ENCODE results near the gene NEUROD6. TPM values are rescaled to one million over a fixed set of nuclear protein-coding genes. Genes with fewer than 3 reads are reported as not detected.

Gene NEUROD6
- total RNA-seq, 1 donor = not detected

GRCh38 chr7:31309407-31309806 lies 31.1 kb downstream of the NEUROD6 start:
- no peak overlapping the region for H3K4me3 ChIP-seq (ENCODE audit: low read depth, low read length)
- no peak for DNase-seq (ENCODE audit: low read depth)
- TF ChIP-seq, protein P1, sequence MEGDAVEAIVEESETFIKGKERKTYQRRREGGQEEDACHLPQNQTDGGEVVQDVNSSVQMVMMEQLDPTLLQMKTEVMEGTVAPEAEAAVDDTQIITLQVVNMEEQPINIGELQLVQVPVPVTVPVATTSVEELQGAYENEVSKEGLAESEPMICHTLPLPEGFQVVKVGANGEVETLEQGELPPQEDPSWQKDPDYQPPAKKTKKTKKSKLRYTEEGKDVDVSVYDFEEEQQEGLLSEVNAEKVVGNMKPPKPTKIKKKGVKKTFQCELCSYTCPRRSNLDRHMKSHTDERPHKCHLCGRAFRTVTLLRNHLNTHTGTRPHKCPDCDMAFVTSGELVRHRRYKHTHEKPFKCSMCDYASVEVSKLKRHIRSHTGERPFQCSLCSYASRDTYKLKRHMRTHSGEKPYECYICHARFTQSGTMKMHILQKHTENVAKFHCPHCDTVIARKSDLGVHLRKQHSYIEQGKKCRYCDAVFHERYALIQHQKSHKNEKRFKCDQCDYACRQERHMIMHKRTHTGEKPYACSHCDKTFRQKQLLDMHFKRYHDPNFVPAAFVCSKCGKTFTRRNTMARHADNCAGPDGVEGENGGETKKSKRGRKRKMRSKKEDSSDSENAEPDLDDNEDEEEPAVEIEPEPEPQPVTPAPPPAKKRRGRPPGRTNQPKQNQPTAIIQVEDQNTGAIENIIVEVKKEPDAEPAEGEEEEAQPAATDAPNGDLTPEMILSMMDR (IDR thresholded peaks at IDR 0.05; ENCODE audit: insufficient read depth, low read depth, low read length) = no peak

- DNase-seq (ENCODE audit: low read depth) = no peak
- H3K4me3 ChIP-seq (ENCODE audit: low read depth, low read length) = no peak overlapping the region
- TF ChIP-seq, protein P1 (IDR thresholded peaks at IDR 0.05; ENCODE audit: insufficient read depth, low read depth, low read length) = no peak
These were observed 31.9 kb downstream of the NEUROD6 start for GRCh38 chr7:31308652-31309051.

DNA sequence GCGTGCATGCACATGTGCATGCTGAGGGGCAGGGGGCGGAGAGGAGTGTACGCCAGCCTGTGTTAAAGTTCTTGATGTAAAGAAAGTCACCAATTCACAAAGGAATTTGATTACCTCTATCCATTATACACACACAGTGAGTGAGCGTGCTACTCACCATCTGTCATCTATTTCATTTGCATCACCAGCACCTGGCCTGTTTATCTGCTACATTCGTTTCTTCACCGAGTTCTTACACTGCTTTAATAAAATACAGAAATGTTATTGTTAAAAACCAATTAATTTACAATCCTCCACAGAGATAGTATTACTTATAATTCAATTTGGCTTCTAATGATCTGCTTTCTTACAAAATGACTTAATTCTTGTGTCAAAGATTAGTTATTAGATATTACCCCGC lies 32.6 kb downstream of the NEUROD6 start:
- TF ChIP-seq, protein P1 (IDR thresholded peaks at IDR 0.05; ENCODE audit: insufficient read depth, low read depth, low read length) = no peak
- DNase-seq (ENCODE audit: low read depth) = no peak
- no peak overlapping the region for H3K4me3 ChIP-seq (ENCODE audit: low read depth, low read length)

- DNase-seq (ENCODE audit: low read depth) = no peak
- H3K4me3 ChIP-seq (ENCODE audit: low read depth, low read length) = no peak overlapping the region
- TF ChIP-seq, protein P1 (IDR thresholded peaks at IDR 0.05; ENCODE audit: insufficient read depth, low read depth, low read length) = no peak
These were observed 35.3 kb downstream of the NEUROD6 start for GRCh38 chr7:31305260-31305659.

DNA sequence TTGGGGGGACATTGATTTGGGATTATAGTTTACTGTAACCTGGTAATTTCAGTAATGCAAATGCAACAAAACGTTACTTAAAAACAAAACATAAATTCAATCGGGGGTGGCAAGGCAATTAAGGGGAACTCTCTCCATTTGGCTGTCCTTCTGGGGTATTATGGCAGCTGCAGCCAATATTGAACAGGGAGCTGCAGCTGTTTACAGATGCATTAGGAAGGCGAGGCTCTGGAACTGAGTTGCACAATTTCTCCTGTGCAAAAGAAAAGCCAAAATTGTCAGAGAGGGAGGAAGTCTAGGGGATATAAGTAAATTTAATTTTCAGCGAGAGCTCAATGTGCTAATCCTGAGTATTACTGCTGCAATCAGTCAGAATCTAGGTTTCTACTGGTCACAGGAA lies 36.1 kb downstream of the NEUROD6 start:
- no peak for DNase-seq (ENCODE audit: low read depth)
- TF ChIP-seq, protein P1 (IDR thresholded peaks at IDR 0.05; ENCODE audit: insufficient read depth, low read depth, low read length) = no peak
- H3K4me3 ChIP-seq (ENCODE audit: low read depth, low read length) = no peak overlapping the region

DNA sequence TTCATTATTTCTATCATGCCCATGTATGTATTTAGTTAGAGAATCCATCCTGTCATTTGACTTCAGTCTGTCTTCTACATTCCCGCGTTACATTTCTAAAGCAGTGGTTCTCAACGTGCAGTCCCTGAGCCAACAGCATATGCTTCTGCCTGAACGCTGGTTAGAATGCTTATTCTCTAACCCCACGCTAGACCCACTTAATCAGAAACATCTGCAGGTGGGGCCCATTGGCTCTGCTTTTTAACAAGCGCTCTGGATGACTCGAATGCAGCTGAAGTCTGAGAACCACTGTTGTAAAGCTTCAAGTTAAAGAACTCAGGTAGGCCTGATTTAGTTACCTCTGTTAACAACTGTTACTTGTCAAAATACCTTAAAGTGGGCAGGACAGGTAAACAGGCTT lies 38.2 kb downstream of the NEUROD6 start:
- no peak overlapping the region for H3K4me3 ChIP-seq (ENCODE audit: low read depth, low read length)
- no peak for DNase-seq (ENCODE audit: low read depth)
- TF ChIP-seq, protein P1 (IDR thresholded peaks at IDR 0.05; ENCODE audit: insufficient read depth, low read depth, low read length) = no peak

DNA sequence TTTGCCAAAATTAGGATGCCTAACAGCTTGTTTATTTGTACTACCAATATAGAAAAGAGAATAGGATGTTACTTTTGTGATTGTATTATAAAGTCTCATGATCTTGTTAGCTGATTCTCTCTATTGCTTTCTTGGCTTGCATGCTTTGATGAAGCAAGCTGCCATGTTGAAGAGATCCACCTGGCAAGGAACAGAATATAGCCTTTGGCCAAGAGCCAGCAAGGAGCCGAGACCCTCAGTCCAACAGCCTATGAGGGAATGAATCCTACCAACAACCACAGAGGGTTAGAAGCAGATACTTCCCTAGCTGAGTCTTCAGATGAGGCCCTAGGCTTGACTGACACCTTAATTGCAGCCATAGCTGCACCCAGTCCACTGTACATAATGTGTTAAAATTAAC lies 41.2 kb downstream of the NEUROD6 start:
- TF ChIP-seq, protein P1 (IDR thresholded peaks at IDR 0.05; ENCODE audit: insufficient read depth, low read depth, low read length) = no peak
- no peak overlapping the region for H3K4me3 ChIP-seq (ENCODE audit: low read depth, low read length)
- DNase-seq (ENCODE audit: low read depth) = no peak

All from fibroblast of villous mesenchyme (primary cell).